ENCODE measurements around the gene RCAN1.

RCAN1 gene

DNA sequence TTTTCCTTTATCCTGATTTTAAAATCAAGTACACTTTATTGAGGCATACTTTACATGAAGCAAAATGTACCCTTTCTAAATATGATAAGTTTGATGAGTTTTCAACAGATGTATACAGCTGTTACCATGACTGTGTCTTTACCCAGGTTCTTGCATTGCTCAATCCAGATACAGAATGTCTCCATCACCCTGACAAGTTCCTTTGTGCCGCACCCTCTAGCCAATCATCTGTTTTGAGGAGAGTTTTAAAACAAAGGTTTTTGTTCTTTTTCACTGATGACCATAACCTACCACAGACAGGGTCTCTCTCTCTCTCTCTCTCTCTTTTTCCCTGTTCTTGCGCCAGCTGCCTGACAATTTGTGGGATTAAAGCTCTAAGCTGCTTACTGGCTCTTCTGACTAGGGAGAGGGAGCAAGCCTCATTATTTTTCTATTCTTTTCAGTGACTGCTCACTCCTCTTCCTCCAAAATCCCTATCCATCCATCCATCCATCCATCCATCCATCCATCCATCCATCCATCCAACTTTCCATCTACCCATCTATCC lies 101.7 kb downstream of the RCAN1 start:
- TF ChIP-seq ZFX (IDR thresholded peaks at IDR 0.05; ENCODE audit: borderline replicate concordance): no peak
- TF ChIP-seq, protein P1, sequence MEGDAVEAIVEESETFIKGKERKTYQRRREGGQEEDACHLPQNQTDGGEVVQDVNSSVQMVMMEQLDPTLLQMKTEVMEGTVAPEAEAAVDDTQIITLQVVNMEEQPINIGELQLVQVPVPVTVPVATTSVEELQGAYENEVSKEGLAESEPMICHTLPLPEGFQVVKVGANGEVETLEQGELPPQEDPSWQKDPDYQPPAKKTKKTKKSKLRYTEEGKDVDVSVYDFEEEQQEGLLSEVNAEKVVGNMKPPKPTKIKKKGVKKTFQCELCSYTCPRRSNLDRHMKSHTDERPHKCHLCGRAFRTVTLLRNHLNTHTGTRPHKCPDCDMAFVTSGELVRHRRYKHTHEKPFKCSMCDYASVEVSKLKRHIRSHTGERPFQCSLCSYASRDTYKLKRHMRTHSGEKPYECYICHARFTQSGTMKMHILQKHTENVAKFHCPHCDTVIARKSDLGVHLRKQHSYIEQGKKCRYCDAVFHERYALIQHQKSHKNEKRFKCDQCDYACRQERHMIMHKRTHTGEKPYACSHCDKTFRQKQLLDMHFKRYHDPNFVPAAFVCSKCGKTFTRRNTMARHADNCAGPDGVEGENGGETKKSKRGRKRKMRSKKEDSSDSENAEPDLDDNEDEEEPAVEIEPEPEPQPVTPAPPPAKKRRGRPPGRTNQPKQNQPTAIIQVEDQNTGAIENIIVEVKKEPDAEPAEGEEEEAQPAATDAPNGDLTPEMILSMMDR (IDR thresholded peaks at IDR 0.05): no peak
- no peak overlapping the region for H3K27ac ChIP-seq

DNA sequence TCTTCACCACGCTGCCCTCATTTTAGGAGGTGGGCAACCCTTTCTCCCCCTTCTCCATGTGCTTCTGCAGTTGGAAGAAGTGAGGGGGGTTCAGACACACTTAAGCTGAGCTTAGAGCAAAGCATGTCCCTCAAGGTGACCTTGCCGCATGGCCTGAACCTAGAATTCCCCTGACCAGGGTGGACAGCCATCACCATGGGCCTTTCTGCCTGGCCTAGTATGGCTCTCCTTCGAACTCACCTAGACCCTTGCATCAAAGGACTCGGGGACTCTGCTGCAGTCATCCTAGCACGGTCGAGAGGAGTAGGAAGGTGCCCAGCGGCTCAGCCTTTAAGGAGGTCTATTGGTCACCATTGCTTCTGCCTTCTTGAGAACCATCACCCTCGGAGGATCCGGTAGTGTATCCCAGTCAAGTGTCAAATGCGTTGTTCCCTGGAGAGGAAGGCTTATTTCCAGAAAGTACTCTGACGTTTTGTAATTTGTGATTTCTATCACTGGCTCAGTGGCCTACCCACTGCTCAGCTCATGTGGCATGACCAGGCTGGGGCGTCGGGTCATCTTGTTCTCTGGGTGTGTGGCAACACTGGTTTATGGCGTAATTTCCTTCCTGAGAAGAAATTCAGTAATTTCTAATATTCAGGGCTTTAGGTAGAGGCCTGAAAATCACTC lies 103.0 kb downstream of the RCAN1 start, which contains the start of gene KCNE1:
Gene KCNE1 (minus strand): TSS at position 424 of the 669 bp plus-strand sequence. CDS start 62,576 bp downstream, outside the sequence.
- TF ChIP-seq ZFX (IDR thresholded peaks at IDR 0.05; ENCODE audit: borderline replicate concordance): no peak
- TF ChIP-seq, protein P1 (IDR thresholded peaks at IDR 0.05): no peak
- H3K27ac ChIP-seq: no peak within 1 kb of the TSS

DNA sequence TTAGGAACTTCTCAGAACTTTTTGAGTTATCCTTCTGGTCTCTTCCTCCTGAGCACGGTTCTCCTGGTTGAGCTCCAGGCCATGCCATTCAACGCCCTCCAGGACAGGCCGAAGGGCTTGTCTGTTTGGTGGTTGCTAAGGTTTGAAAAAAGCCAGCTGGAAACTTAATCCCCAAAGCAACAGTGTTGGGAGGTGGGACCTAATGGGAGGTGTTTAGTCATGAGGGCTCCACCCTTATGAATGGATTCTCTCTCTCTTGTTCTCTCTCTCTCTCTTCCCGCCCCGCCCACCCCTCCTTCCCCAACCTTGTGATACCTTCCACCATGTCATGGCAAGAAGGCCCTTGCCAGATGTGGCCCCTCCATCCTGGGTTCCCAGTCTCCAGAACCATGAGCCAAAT lies 103.7 kb downstream of the RCAN1 start:
- TF ChIP-seq, protein P1 (IDR thresholded peaks at IDR 0.05): no peak
- TF ChIP-seq ZFX (IDR thresholded peaks at IDR 0.05; ENCODE audit: borderline replicate concordance): no peak
- no peak overlapping the region for H3K27ac ChIP-seq

DNA sequence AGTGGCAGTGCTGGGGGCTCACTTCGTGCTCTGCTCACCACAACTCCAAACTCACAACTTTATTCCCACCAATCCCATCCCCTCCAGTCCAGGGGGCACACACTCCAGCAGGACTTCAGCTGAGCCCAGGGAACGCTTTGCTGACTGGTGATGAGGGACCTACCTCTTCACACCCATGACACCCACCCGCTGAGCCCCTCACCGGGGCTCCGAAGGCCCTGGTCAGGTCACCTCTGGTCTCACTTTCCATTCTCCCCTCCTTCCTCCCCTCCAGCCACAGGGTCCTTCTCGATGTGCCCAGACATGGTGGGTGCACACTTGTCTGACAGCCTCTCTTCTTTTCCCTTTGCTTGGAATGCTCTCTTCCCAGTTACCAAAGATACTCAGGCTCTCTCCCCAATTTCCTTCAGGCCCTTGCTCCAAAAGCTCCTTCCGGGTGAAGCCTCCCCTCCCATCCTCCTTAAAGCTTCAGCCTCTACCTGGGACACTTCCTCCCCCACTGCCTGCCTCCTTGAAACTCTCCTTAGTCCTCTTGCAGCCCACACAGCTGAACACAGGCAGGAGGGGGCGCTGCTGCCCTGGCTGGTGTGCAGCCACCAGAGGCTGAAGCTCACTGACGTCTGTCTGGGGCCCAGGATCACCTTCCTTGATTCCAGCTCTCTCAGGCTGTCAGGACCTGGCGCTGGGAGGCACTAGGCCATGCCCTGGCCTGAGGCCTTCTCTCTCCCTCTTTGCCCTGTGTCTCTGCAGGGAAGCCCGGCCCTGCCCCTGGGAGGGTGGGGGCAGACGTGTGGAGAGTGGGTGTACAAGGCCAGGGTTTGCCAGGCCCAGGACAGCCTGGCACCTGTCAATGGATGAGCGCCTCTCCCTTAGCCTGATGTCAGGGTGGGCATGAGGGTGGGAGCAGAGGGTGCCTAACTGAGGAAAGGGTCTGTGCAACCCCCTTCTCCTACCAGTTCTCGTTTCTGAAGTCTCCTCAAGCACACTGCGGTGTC lies 104.5 kb downstream of the RCAN1 start:
- TF ChIP-seq ZFX (IDR thresholded peaks at IDR 0.05; ENCODE audit: borderline replicate concordance): no peak
- TF ChIP-seq, protein P1 (IDR thresholded peaks at IDR 0.05): peak; percentile 49
- no peak overlapping the region for H3K27ac ChIP-seq

DNA sequence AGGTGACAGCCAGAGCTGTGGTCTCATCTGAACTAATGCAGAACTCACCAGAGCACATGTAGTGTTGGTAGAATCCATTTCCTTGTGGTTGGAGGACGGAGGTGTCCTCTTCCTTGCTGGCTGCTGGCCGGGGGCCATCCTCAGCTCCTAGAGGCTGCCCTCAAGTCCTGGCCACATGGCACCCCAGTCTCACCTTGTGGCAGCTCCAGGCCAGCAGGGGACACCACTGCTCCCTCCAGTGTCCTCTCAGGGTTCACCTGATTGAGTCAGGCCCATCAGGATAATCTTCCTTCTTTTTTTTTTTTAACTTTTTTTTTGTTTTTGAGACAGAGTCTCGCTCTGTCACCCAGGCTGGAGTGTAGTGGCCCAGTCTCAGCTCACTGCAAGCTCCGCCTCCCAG lies 105.8 kb downstream of the RCAN1 start:
- H3K27ac ChIP-seq: no peak overlapping the region
- no peak for TF ChIP-seq ZFX (IDR thresholded peaks at IDR 0.05; ENCODE audit: borderline replicate concordance)
- TF ChIP-seq, protein P1 (IDR thresholded peaks at IDR 0.05): no peak

DNA sequence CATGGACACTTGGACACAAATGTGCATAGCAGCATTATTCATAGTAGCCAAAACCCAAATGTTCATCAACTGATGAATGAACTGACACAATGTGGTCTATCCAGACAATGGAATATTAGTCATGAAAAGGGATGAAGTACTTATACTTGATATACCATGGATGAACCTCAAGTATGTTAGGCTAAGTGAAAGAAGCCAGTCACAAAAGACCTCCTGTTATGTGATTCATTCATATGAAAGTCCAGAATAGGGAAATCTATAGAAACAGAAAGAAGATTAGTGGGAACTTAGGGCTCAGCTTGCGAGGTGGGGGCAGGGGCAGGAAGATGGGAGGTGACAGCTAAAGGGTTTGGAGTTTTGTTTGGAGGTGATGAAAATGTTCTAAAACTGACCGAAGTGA lies 110.3 kb downstream of the RCAN1 start:
- TF ChIP-seq ZFX (IDR thresholded peaks at IDR 0.05; ENCODE audit: borderline replicate concordance): no peak
- TF ChIP-seq, protein P1 (IDR thresholded peaks at IDR 0.05): no peak
- H3K27ac ChIP-seq: no peak overlapping the region
